ENCODE data around the gene SARNP. TPM values are rescaled to one million over a fixed set of nuclear protein-coding genes. Genes with fewer than 3 reads are reported as not detected.

Gene SARNP
- total and polyA plus RNA-seq, 2 donors (not counting 1 experiment from before 2014, with no cell fraction given), result 88.5 to 183 TPM

GRCh38 chr12:55743406-55744339 lies 73.9 kb downstream of the SARNP start:
- Histone ChIP-seq H4K20me1 (ENCODE audit: control insufficient read depth, extremely low read depth, insufficient read depth, low read length) (no peaks in the 10 kb centered on the region), H3K4me1 (ENCODE audit: control insufficient read depth, extremely low read depth, insufficient read depth, low read length) (peaks cover 16% of the 10 kb centered on the region), H3K9ac (ENCODE audit: insufficient read depth, low read length) (peak overlapping the region; percentile 63), H3K9me3 (ENCODE audit: control insufficient read depth, insufficient read depth, low read depth, low read length) (no peaks in the 10 kb centered on the region), H3K4me3 (replicated peaks in 1 of 4; ENCODE audit: control extremely low read depth in 1 of 4, insufficient read depth in 1 of 4, low read depth in 3 of 4, low read length in 4 of 4) (peak overlapping the region; percentile 70 to 83 (median 74)), H3K4me2 (ENCODE audit: extremely low read depth, insufficient read depth, low read length) (peak overlapping the region; percentile 96), H3K27ac (ENCODE audit: insufficient read depth, low read length) (peak overlapping the region; percentile 24), H3K79me2 (ENCODE audit: control insufficient read depth, insufficient read depth, low read length) (no peaks in the 10 kb centered on the region), H2AFZ (ENCODE audit: low read length) (peak overlapping the region; percentile 50), H3K36me3 (ENCODE audit: control insufficient read depth, insufficient read depth, low read length) (no peaks in the 10 kb centered on the region), H3K27me3 (ENCODE audit: control insufficient read depth, insufficient read depth, low read length) (no peaks in the 10 kb centered on the region)
- DNase-seq (ENCODE audit: low read depth in 2 of 2), result peak; percentile 70 to 74
- TF ChIP-seq, protein P1, sequence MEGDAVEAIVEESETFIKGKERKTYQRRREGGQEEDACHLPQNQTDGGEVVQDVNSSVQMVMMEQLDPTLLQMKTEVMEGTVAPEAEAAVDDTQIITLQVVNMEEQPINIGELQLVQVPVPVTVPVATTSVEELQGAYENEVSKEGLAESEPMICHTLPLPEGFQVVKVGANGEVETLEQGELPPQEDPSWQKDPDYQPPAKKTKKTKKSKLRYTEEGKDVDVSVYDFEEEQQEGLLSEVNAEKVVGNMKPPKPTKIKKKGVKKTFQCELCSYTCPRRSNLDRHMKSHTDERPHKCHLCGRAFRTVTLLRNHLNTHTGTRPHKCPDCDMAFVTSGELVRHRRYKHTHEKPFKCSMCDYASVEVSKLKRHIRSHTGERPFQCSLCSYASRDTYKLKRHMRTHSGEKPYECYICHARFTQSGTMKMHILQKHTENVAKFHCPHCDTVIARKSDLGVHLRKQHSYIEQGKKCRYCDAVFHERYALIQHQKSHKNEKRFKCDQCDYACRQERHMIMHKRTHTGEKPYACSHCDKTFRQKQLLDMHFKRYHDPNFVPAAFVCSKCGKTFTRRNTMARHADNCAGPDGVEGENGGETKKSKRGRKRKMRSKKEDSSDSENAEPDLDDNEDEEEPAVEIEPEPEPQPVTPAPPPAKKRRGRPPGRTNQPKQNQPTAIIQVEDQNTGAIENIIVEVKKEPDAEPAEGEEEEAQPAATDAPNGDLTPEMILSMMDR (conservative IDR thresholded peaks at IDR 0.05 in 1 of 2, IDR thresholded peaks at IDR 0.05 in 1 of 2; ENCODE audit: low read depth in 1 of 2, low read length in 2 of 2), result no peak
- no peak for TF ChIP-seq EZH2 (IDR thresholded peaks at IDR 0.05; ENCODE audit: low read length, missing control alignments)

DNA sequence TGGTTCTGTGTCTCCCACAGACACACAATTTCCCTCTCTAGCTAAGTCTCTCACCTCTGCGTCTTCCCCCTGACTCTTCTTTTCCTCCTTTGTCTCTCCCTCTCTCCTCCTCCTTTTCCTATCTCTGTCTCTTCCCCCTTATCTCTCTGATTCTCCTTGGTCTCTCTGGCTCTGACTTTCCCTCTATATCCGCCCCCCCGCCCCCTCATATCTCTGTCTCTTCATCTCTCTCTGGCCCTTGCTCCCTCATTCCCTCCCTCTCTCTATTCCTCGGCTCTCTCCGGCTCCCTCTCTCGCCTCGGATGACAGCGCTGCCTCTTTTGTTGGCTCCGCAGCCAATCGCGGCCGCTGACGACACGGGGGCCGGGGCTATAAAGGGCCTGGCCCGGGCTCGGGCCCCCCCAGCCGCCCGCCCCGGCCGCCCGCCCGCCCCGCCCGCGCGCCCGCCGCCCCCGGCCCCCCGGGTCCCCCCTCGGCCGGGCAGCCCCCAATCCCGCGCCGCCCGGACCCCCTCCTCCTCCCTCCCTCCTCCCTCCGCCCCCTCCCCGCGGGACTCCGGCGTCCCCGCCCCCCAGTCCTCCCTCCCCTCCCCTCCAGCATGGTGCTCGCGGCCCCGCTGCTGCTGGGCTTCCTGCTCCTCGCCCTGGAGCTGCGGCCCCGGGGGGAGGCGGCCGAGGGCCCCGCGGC lies 74.7 kb downstream of the SARNP start, which contains the start of gene GDF11:
TSS of gene GDF11 (plus strand) at position 404 of the 687 bp plus-strand sequence. CDS start at position 599, 195 bp downstream.
- DNase-seq (ENCODE audit: low read depth in 2 of 2), result peak; percentile 73 to 76
- Histone ChIP-seq H3K36me3 (ENCODE audit: control insufficient read depth, insufficient read depth, low read length) (no peaks in the 10 kb centered on the region), H3K4me1 (ENCODE audit: control insufficient read depth, extremely low read depth, insufficient read depth, low read length) (peaks cover 19% of the 10 kb centered on the region), H3K4me2 (ENCODE audit: extremely low read depth, insufficient read depth, low read length) (peak within 1 kb of the TSS; percentile 96), H2AFZ (ENCODE audit: low read length) (peak within 1 kb of the TSS; percentile 80), H4K20me1 (ENCODE audit: control insufficient read depth, extremely low read depth, insufficient read depth, low read length) (no peaks in the 10 kb centered on the region), H3K79me2 (ENCODE audit: control insufficient read depth, insufficient read depth, low read length) (no peaks in the 10 kb centered on the region), H3K27ac (ENCODE audit: insufficient read depth, low read length) (peak within 1 kb of the TSS; percentile 24), H3K9me3 (ENCODE audit: control insufficient read depth, insufficient read depth, low read depth, low read length) (no peaks in the 10 kb centered on the region), H3K4me3 (replicated peaks in 1 of 4; ENCODE audit: control extremely low read depth in 1 of 4, insufficient read depth in 1 of 4, low read depth in 3 of 4, low read length in 4 of 4) (peak within 1 kb of the TSS; percentile 70 to 83 (median 74)), H3K9ac (ENCODE audit: insufficient read depth, low read length) (peak within 1 kb of the TSS; percentile 63), H3K27me3 (ENCODE audit: control insufficient read depth, insufficient read depth, low read length) (no peaks in the 10 kb centered on the region)
- TF ChIP-seq EZH2 (IDR thresholded peaks at IDR 0.05; ENCODE audit: low read length, missing control alignments), result no peak
- TF ChIP-seq, protein P1 (conservative IDR thresholded peaks at IDR 0.05 in 1 of 2, IDR thresholded peaks at IDR 0.05 in 1 of 2; ENCODE audit: low read depth in 1 of 2, low read length in 2 of 2), result no peak
